H1 (cell line): ENCODE data around the gene ABLIM1. TPM values are rescaled to one million over a fixed set of nuclear protein-coding genes. Genes with fewer than 3 reads are reported as not detected.

Experiments used
- CTCF ChIA-PET: fragments of 300-600 bp; sonication (Branson Sonifier 250); formaldehyde crosslinking; loops from one replicate; lab custom pipeline; 2021; ENCODE audit not compliant: partially characterized antibody; lab: Charles Lee
- POLR2A ChIA-PET: fragments of 300-600 bp; sonication (Branson Sonifier 250); formaldehyde crosslinking; loops from one replicate; lab custom pipeline; 2021; ENCODE audit warnings: inconsistent platforms; ENCODE audit not compliant: partially characterized antibody; lab: Charles Lee
- DNase-seq, 2 experiments: peaks; one replicate each; pipeline versions ENCODE4 v3.0.0 to v3.0.0-alpha.2; 2010 to 2022; ENCODE audit warnings: low spot score in 2 of 2, low read depth in 1 of 2, mixed read lengths in 1 of 2
- FAIRE-seq: peaks from 2 replicates; lab custom pipeline; 2011; peaks lifted over from hg19 to GRCh38; lab: Jason Lieb, UNC
- H2AFZ ChIP-seq: 2 replicates; pipeline ENCODE4 v1.8.1; 2012; ENCODE audit warnings: low read length, inconsistent platforms
- H2AK5ac ChIP-seq: 2 replicates; pipeline ENCODE4 v1.6.1; 2013; ENCODE audit warnings: low read depth, low read length
- H2BK120ac ChIP-seq: replicated peaks from 2 replicates; pipeline ENCODE3; 2013; ENCODE audit warnings: low read depth, low read length, inconsistent platforms
- H2BK12ac ChIP-seq: 2 replicates; pipeline ENCODE4 v1.6.1; 2013; ENCODE audit warnings: low read depth, low read length
- H2BK15ac ChIP-seq: 2 replicates; pipeline ENCODE4 v1.6.1; 2013; ENCODE audit warnings: low read length
- H2BK20ac ChIP-seq: 2 replicates; pipeline ENCODE4 v1.6.1; 2013; ENCODE audit warnings: low read length
- H2BK5ac ChIP-seq: 2 replicates; pipeline ENCODE4 v1.6.1; 2013; ENCODE audit warnings: low read depth, low read length
- H3K14ac ChIP-seq: 2 replicates; pipeline ENCODE4 v1.6.1; 2013; ENCODE audit warnings: inconsistent platforms; ENCODE audit not compliant: insufficient read length
- H3K18ac ChIP-seq: 2 replicates; pipeline ENCODE4 v1.6.1; 2013; ENCODE audit warnings: low read length; ENCODE audit errors: extremely low read depth
- H3K23ac ChIP-seq: 2 replicates; pipeline ENCODE4 v1.6.1; 2013; ENCODE audit warnings: inconsistent platforms; ENCODE audit not compliant: insufficient read length
- H3K23me2 ChIP-seq: 2 replicates; pipeline ENCODE4 v1.6.1; 2013; ENCODE audit warnings: low read depth, low read length
- H3K27ac ChIP-seq: 2 replicates; pipeline ENCODE4 v1.6.1; 2011; ENCODE audit warnings: low read depth, low read length, inconsistent platforms
- H3K27me3 ChIP-seq, 4 experiments: replicated peaks in 1 of 4; 1 replicate in 1 of 4; 2 replicates in 3 of 4; pipeline versions ENCODE4 v1.6.1 to v1.8.1; 2011 to 2013; ENCODE audit warnings: low read length in 3 of 4, mild to moderate bottlenecking in 3 of 4, inconsistent platforms in 2 of 4, mixed read lengths in 2 of 4, moderate library complexity in 1 of 4; ENCODE audit not compliant: control insufficient read depth in 3 of 4, insufficient read depth in 3 of 4; ENCODE audit errors: extremely low read depth in 1 of 4
- H3K36me3 ChIP-seq, 4 experiments: 2 replicates each; pipeline versions ENCODE4 v1.6.1 to v1.8.1; 2011 to 2013; ENCODE audit warnings: mild to moderate bottlenecking in 4 of 4, low read length in 3 of 4, moderate library complexity in 2 of 4, control low read depth in 1 of 4, inconsistent platforms in 1 of 4; ENCODE audit not compliant: insufficient read depth in 4 of 4, control insufficient read depth in 2 of 4
- H3K4ac ChIP-seq: replicated peaks from 2 replicates; pipeline ENCODE3; 2013; ENCODE audit warnings: low read length, low read depth, mixed read lengths, inconsistent platforms; ENCODE audit not compliant: insufficient read length
- H3K4me1 ChIP-seq, 4 experiments: replicated peaks in 1 of 4; 1 replicate in 1 of 4; 2 replicates in 3 of 4; pipeline versions ENCODE4 v1.6.1 to v1.8.1; 2011 to 2013; ENCODE audit warnings: low read length in 3 of 4, inconsistent platforms in 2 of 4, mixed read lengths in 1 of 4; ENCODE audit not compliant: insufficient read depth in 4 of 4, control insufficient read depth in 3 of 4
- H3K4me2 ChIP-seq, 2 experiments: 2 replicates each; pipeline versions ENCODE4 v1.6.1 to v1.8.1; 2011 to 2013; ENCODE audit warnings: low read depth in 2 of 2, low read length in 2 of 2, control low read depth in 1 of 2, inconsistent platforms in 1 of 2, mild to moderate bottlenecking in 1 of 2; ENCODE audit not compliant: insufficient read depth in 1 of 2
- H3K4me3 ChIP-seq, 4 experiments: fragments of 200-600, 300-600 bp in 1 of 4; sonication (generic), shearing (Covaris generic), sonication (Bioruptor Twin) in 1 of 4; 2 replicates each; pipeline versions ENCODE4 v1.5.1 to v1.8.1; 2011 to 2016; ENCODE audit warnings: low read length in 4 of 4, low read depth in 3 of 4, control low read depth in 2 of 4, inconsistent platforms in 2 of 4, mild to moderate bottlenecking in 2 of 4, mixed read lengths in 1 of 4, moderate library complexity in 1 of 4; ENCODE audit not compliant: insufficient read depth in 2 of 4; ENCODE audit errors: extremely low read depth in 1 of 4
- H3K56ac ChIP-seq: replicated peaks from 2 replicates; pipeline ENCODE3; 2013; ENCODE audit warnings: low read depth, mild to moderate bottlenecking, mixed read lengths, low read length, inconsistent platforms; ENCODE audit not compliant: insufficient read length
- H3K79me1 ChIP-seq: 2 replicates; pipeline ENCODE4 v1.6.1; 2013; ENCODE audit warnings: low read depth, low read length, control low read depth
- H3K79me2 ChIP-seq, 2 experiments: 2 replicates each; pipeline versions ENCODE4 v1.6.1 to v1.8.1; 2012 to 2013; ENCODE audit warnings: low read length in 2 of 2, mild to moderate bottlenecking in 2 of 2, inconsistent platforms in 1 of 2; ENCODE audit not compliant: insufficient read depth in 2 of 2, control insufficient read depth in 1 of 2
- H3K9ac ChIP-seq, 4 experiments: replicated peaks in 1 of 4; 1 replicate in 1 of 4; 2 replicates in 3 of 4; pipeline versions ENCODE4 v1.6.1 to v1.8.1; 2011 to 2013; ENCODE audit warnings: low read depth in 3 of 4, low read length in 3 of 4, control low read depth in 2 of 4, mild to moderate bottlenecking in 2 of 4, moderate library complexity in 2 of 4, inconsistent platforms in 1 of 4; ENCODE audit errors: extremely low read depth in 1 of 4
- H3K9me3 ChIP-seq, 2 experiments: 2 replicates each; pipeline versions ENCODE4 v1.6.1 to v1.8.1; 2012 to 2013; ENCODE audit warnings: mild to moderate bottlenecking in 2 of 2, moderate library complexity in 2 of 2, control low read depth in 1 of 2, inconsistent platforms in 1 of 2, low read depth in 1 of 2, low read length in 1 of 2, mixed read lengths in 1 of 2; ENCODE audit not compliant: insufficient read depth in 2 of 2
- H4K20me1 ChIP-seq, 2 experiments: replicated peaks in 1 of 2; 2 replicates each; pipeline versions ENCODE3 to v1.8.1; 2011 to 2013; ENCODE audit warnings: inconsistent platforms in 2 of 2, low read length in 2 of 2, mild to moderate bottlenecking in 1 of 2; ENCODE audit not compliant: insufficient read depth in 2 of 2, control insufficient read depth in 1 of 2
- H4K5ac ChIP-seq: 2 replicates; pipeline ENCODE4 v1.6.1; 2013; ENCODE audit warnings: low read length, low read depth, mixed read lengths, inconsistent platforms; ENCODE audit not compliant: insufficient read length
- H4K8ac ChIP-seq: 2 replicates; pipeline ENCODE4 v1.8.0; 2013; ENCODE audit warnings: mild to moderate bottlenecking, moderate library complexity, low read length, inconsistent platforms; ENCODE audit not compliant: insufficient read depth; ENCODE audit errors: extremely low read depth
- H4K91ac ChIP-seq: replicated peaks from 2 replicates; pipeline ENCODE3; 2013; ENCODE audit warnings: low read length, mixed read lengths, inconsistent platforms; ENCODE audit not compliant: insufficient read length
- HDAC2 ChIP-seq, 2 experiments: fragments of 300-600 bp in 1 of 2; sonication (generic) in 1 of 2; IDR thresholded peaks; 2 replicates each; pipeline ENCODE4 v1.6.1; 2011 to 2012; ENCODE audit warnings: low read depth in 2 of 2, low read length in 2 of 2, mild to moderate bottlenecking in 2 of 2, moderate library complexity in 2 of 2, borderline replicate concordance in 1 of 2, inconsistent platforms in 1 of 2
- HDAC6 ChIP-seq: IDR thresholded peaks from one replicate; pipeline ENCODE4 v1.7.1; 2012; ENCODE audit warnings: low read depth, mild to moderate bottlenecking, inconsistent platforms, low read length, moderate library complexity
- KDM1A ChIP-seq: fragments of 200-600, 300-600 bp; sonication (generic); IDR thresholded peaks from 2 replicates; pipeline ENCODE4 v1.7.1; 2016; ENCODE audit warnings: mild to moderate bottlenecking, low read length, borderline replicate concordance
- KDM4A ChIP-seq: IDR thresholded peaks from one replicate; pipeline ENCODE4 v1.7.1; 2012; ENCODE audit warnings: low read depth, mild to moderate bottlenecking, moderate library complexity, low read length, inconsistent platforms; ENCODE audit not compliant: severe bottlenecking
- NANOG ChIP-seq: IDR thresholded peaks from 2 replicates; pipeline ENCODE4 v1.6.1; 2011; ENCODE audit warnings: low read length, low read depth, mild to moderate bottlenecking, inconsistent platforms; ENCODE audit not compliant: insufficient read depth, poor library complexity, severe bottlenecking
- POLR2A ChIP-seq, 2 experiments: IDR thresholded peaks; 1 replicate in 1 of 2; 2 replicates in 1 of 2; pipeline ENCODE4 v1.6.1; 2011; ENCODE audit warnings: low read depth in 2 of 2, low read length in 2 of 2, mild to moderate bottlenecking in 2 of 2; ENCODE audit errors: control extremely low read depth in 1 of 2
- RBBP5 ChIP-seq: IDR thresholded peaks from 2 replicates; pipeline ENCODE4 v1.7.1; 2012; ENCODE audit warnings: low read depth, mild to moderate bottlenecking, inconsistent platforms, low read length, moderate library complexity, borderline replicate concordance
- RXRA ChIP-seq: IDR thresholded peaks from 2 replicates; pipeline ENCODE4 v1.6.1; 2011; ENCODE audit warnings: low read depth, mild to moderate bottlenecking, low read length, moderate library complexity; ENCODE audit not compliant: insufficient read depth
- SP4 ChIP-seq: IDR thresholded peaks from 2 replicates; pipeline ENCODE4 v1.6.1; 2012; ENCODE audit warnings: low read length, inconsistent platforms
- TAF7 ChIP-seq: optimal IDR thresholded peaks from 2 replicates; pipeline ENCODE3; 2011; ENCODE audit warnings: low read depth, mild to moderate bottlenecking, inconsistent platforms, low read length, moderate library complexity, borderline replicate concordance
- WGBS, 2 experiments: shearing (Covaris generic) in 1 of 2; methylation state at CpG; one replicate each; pipeline versions ENCODE4 v1.1.6 to v1.1.7; 2013 to 2015; ENCODE audit warnings: low lambda C conversion rate in 2 of 2, mixed read lengths in 2 of 2, inconsistent platforms in 1 of 2, low coverage in 1 of 2, missing lambda C conversion rate in 1 of 2; ENCODE audit not compliant: insufficient replicate concordance in 2 of 2, insufficient coverage in 1 of 2, insufficient read length in 1 of 2; ENCODE audit errors: extremely low coverage in 1 of 2, missing lambda C conversion rate in 1 of 2; 5-methylcytosine and 5-hydroxymethylcytosine counted together
- polyA plus RNA-seq, 7 experiments: library from polyadenylated mRNA; depleted of rRNA in 3 of 7; stranded (reverse) in 5 of 7; unstranded in 2 of 7; fragments of >200 nt in 5 of 7; fragments of 200-250 nt in 2 of 7; gene quantifications; 1 replicate in 5 of 7; 2 replicates in 1 of 7; 4 replicates in 1 of 7; pipeline versions ENCODE4 v1.2.1 to v1.2.3, GENCODE V29; 2011 to 2013; ENCODE audit warnings: missing spikeins in 2 of 7, mixed read lengths in 2 of 7
- total RNA-seq: library from RNA; stranded (reverse); fragmentation: NEBNext Ultra II Directional; extraction: Animal tissue kit (Norgen Biotek cat#: 25700); gene quantifications from 2 replicates; pipeline ENCODE4 v1.2.1, GENCODE V29; 2021
- TF ChIP-seq, protein P1 (sequence below): IDR thresholded peaks from 2 replicates; pipeline ENCODE4 v1.6.1; 2012; ENCODE audit warnings: low read length, inconsistent platforms

Gene ABLIM1
- total and polyA plus RNA-seq, 2 of the 8 experiments (the other 6 are each of a cell fraction or from before 2014, with no cell fraction given), result 51.2 to 51.7 TPM

- peaks cover 0 to 8% (median 0%) of the 10 kb centered on the region in 4 experiments; a peak in 3 of 7 replicates for H3K27me3 ChIP-seq
- no peak overlapping the region for H3K4ac ChIP-seq
- no peaks in the 10 kb centered on the region for H4K20me1 ChIP-seq
- peaks cover 0 to under 1% of the 10 kb centered on the region in 2 experiments; a peak in 1 of 4 replicates for H3K9me3 ChIP-seq
- no peak for DNase-seq
- FAIRE-seq, result no peak
- no peaks in the 10 kb centered on the region for H3K79me2 ChIP-seq
- WGBS, 2 experiments, result 90% methylated on average over 3 of the region's 3 CpGs; no CpG with 5 or more reads in 1 of the 2 experiments
- H3K27ac ChIP-seq, result no peak overlapping the region
- H4K5ac ChIP-seq, result no peak overlapping the region
- no peak overlapping the region for H2BK20ac ChIP-seq
- peaks cover 6 to 11% (median 10%) of the 10 kb centered on the region in 4 experiments for H3K4me1 ChIP-seq
- H3K56ac ChIP-seq, result no peak overlapping the region
- H2AFZ ChIP-seq, result no peak overlapping the region
- H3K4me2 ChIP-seq, result no peak overlapping the region
- H2AK5ac ChIP-seq, result no peak overlapping the region
- H3K36me3 ChIP-seq, result no peaks in the 10 kb centered on the region
- no peak overlapping the region for H4K91ac ChIP-seq
- no peak overlapping the region for H4K8ac ChIP-seq
- H2BK120ac ChIP-seq, result no peak overlapping the region
- H3K9ac ChIP-seq, result no peak overlapping the region
- H2BK12ac ChIP-seq, result no peak overlapping the region
- H3K14ac ChIP-seq, result no peak overlapping the region
- CTCF ChIA-PET, result interaction anchor here (0.6 to 6.4 kb wide), 9 partner anchors 9 to 238 kb away, joined by 3 to 48 read pairs (median 5); no protein-coding TSS in a partner anchor
- H2BK5ac ChIP-seq, result no peak overlapping the region
- no peak overlapping the region for H3K4me3 ChIP-seq
- H2BK15ac ChIP-seq, result no peak overlapping the region
- no peaks in the 10 kb centered on the region for H3K23me2 ChIP-seq
- H3K23ac ChIP-seq, result no peak overlapping the region
- POLR2A ChIA-PET, result interaction anchor here (0.5 kb wide), 1 partner anchor 62 kb away, joined by 3 read pairs; no protein-coding TSS in a partner anchor
- H3K79me1 ChIP-seq, result no peaks in the 10 kb centered on the region
- no peak overlapping the region for H3K18ac ChIP-seq
- TF ChIP-seq RXRA, result no peak
- no peak for TF ChIP-seq POLR2A (IDR thresholded peaks at IDR 0.05; ENCODE audit: control extremely low read depth in 1 of 2, low read depth in 2 of 2, low read length in 2 of 2)
- TF ChIP-seq KDM4A, result no peak
- no peak for TF ChIP-seq HDAC6
- no peak for TF ChIP-seq TAF7
- TF ChIP-seq, protein P1, sequence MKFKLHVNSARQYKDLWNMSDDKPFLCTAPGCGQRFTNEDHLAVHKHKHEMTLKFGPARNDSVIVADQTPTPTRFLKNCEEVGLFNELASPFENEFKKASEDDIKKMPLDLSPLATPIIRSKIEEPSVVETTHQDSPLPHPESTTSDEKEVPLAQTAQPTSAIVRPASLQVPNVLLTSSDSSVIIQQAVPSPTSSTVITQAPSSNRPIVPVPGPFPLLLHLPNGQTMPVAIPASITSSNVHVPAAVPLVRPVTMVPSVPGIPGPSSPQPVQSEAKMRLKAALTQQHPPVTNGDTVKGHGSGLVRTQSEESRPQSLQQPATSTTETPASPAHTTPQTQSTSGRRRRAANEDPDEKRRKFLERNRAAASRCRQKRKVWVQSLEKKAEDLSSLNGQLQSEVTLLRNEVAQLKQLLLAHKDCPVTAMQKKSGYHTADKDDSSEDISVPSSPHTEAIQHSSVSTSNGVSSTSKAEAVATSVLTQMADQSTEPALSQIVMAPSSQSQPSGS, result no peak
- TF ChIP-seq NANOG, result no peak
- TF ChIP-seq RBBP5, result no peak
- TF ChIP-seq HDAC2 (IDR thresholded peaks at IDR 0.05; ENCODE audit: borderline replicate concordance in 1 of 2, low read depth in 2 of 2, low read length in 2 of 2), result no peak
- no peak for TF ChIP-seq SP4
- TF ChIP-seq KDM1A, result no peak
Observed at GRCh38 chr10:114541797-114542160, 116.3 kb downstream of the ABLIM1 start.
